ENCODE data around the gene DOCK2. TPM values are rescaled to one million over a fixed set of nuclear protein-coding genes. Genes with fewer than 3 reads are reported as not detected.
A peak's percentile ranks its signal among the peaks of the same experiment; 100 is the strongest.

DOCK2 gene
- total and polyA plus RNA-seq, 2 of the 8 experiments (the other 6 are each of a cell fraction or from before 2014, with no cell fraction given) = 3.9 to 5.7 TPM

- TF ChIP-seq BACH1 (IDR thresholded peaks at IDR 0.05; ENCODE audit: low read length) (no peak), SRF (IDR thresholded peaks at IDR 0.05; ENCODE audit: low read depth, low read length) (no peak), HDAC6 (IDR thresholded peaks at IDR 0.05; ENCODE audit: low read depth, low read length) (no peak), KDM1A (IDR thresholded peaks at IDR 0.05; ENCODE audit: borderline replicate concordance, low read length) (peak; percentile 66; the same call in 1 of the 2 replicates), CTCF (IDR thresholded peaks at IDR 0.05; ENCODE audit: control extremely low read depth in 1 of 3, insufficient read depth in 1 of 3, low read depth in 1 of 3, low read length in 3 of 3) (no peak), EP300 (IDR thresholded peaks at IDR 0.05; ENCODE audit: borderline replicate concordance in 1 of 2, low read depth in 2 of 2, low read length in 2 of 2) (no peak), BRCA1 (IDR thresholded peaks at IDR 0.05; ENCODE audit: low read depth, low read length) (no peak)
- Histone ChIP-seq H3K4me1 (replicated peaks in 1 of 4; ENCODE audit: control insufficient read depth in 3 of 4, insufficient read depth in 4 of 4, low read length in 3 of 4) (peaks cover under 1 to 10% (median 4%) of the 10 kb centered on the region in 4 experiments), H2BK5ac (ENCODE audit: low read depth, low read length) (no peak overlapping the region), H2BK12ac (ENCODE audit: low read depth, low read length) (peak overlapping the region; percentile 75; the same call in 1 of the 2 replicates), H3K36me3 (ENCODE audit: control insufficient read depth in 2 of 4, insufficient read depth in 4 of 4, low read length in 3 of 4) (no peaks in the 10 kb centered on the region), H4K20me1 (replicated peaks in 1 of 2; ENCODE audit: control insufficient read depth in 1 of 2, insufficient read depth in 2 of 2, low read length in 2 of 2) (no peaks in the 10 kb centered on the region), H3K4ac (replicated peaks; ENCODE audit: insufficient read length, low read depth, low read length) (no peak overlapping the region), H3K9me3 (ENCODE audit: insufficient read depth in 2 of 2, low read depth in 1 of 2, low read length in 1 of 2) (peaks cover 7 to 12% of the 10 kb centered on the region in 2 experiments; a peak in 2 of 4 replicates), H2BK15ac (ENCODE audit: low read length) (no peak overlapping the region), H3K27ac (ENCODE audit: low read depth, low read length) (no peak overlapping the region), H2AFZ (ENCODE audit: low read length) (peak overlapping the region; percentile 87), H3K23ac (ENCODE audit: insufficient read length) (no peak overlapping the region), H2BK120ac (replicated peaks; ENCODE audit: low read depth, low read length) (no peak overlapping the region), H4K91ac (replicated peaks; ENCODE audit: insufficient read length, low read length) (peak overlapping the region; percentile 61), H4K5ac (ENCODE audit: insufficient read length, low read depth, low read length) (no peak overlapping the region), H3K18ac (ENCODE audit: extremely low read depth, low read length) (no peak overlapping the region), H3K14ac (ENCODE audit: insufficient read length) (no peak overlapping the region), H3K9ac (replicated peaks in 1 of 4; ENCODE audit: extremely low read depth in 1 of 4, low read depth in 3 of 4, low read length in 3 of 4) (no peak overlapping the region), H3K79me2 (ENCODE audit: control insufficient read depth in 1 of 2, insufficient read depth in 2 of 2, low read length in 2 of 2) (no peaks in the 10 kb centered on the region), H2BK20ac (ENCODE audit: low read length) (no peak overlapping the region), H3K4me2 (ENCODE audit: insufficient read depth in 1 of 2, low read depth in 2 of 2, low read length in 2 of 2) (peak overlapping the region; percentile 68 to 80), H3K27me3 (replicated peaks in 1 of 4; ENCODE audit: control insufficient read depth in 3 of 4, extremely low read depth in 1 of 4, insufficient read depth in 3 of 4, low read length in 3 of 4) (peaks cover 0 to 17% (median 6%) of the 10 kb centered on the region in 4 experiments; a peak in 5 of 7 replicates), H3K56ac (replicated peaks; ENCODE audit: insufficient read length, low read depth, low read length) (no peak overlapping the region), H2AK5ac (ENCODE audit: low read depth, low read length) (no peak overlapping the region), H3K79me1 (ENCODE audit: low read depth, low read length) (no peaks in the 10 kb centered on the region), H3K23me2 (ENCODE audit: low read depth, low read length) (peaks cover 3% of the 10 kb centered on the region; the same call in 1 of the 2 replicates), H3K4me3 (ENCODE audit: extremely low read depth in 1 of 4, insufficient read depth in 2 of 4, low read depth in 3 of 4, low read length in 4 of 4) (peak overlapping the region; percentile 53 to 79 (median 64)), H4K8ac (ENCODE audit: extremely low read depth, insufficient read depth, low read length) (0 out of 2 replicates have a peak overlapping the region, but pooled peaks have one; percentile 8)
- FAIRE-seq = no peak
- POLR2A ChIA-PET (ENCODE audit: partially characterized antibody) = interaction anchor here (1.4 to 3.0 kb wide), 2 partner anchors 12 to 53 kb away, joined by 7 to 9 read pairs; partner anchors contain the start of gene SPDL1
- CTCF ChIA-PET (ENCODE audit: partially characterized antibody) = interaction anchor here (0.7 kb wide), 2 partner anchors 273 to 1076 kb away, joined by 3 to 4 read pairs; no protein-coding TSS in a partner anchor
- no peak for DNase-seq (ENCODE audit: low read depth in 1 of 2, low spot score in 2 of 2)
- WGBS, 2 experiments (ENCODE audit: extremely low coverage in 1 of 2, insufficient coverage in 1 of 2, insufficient read length in 1 of 2, insufficient replicate concordance in 2 of 2, low coverage in 1 of 2, low lambda C conversion rate in 2 of 2, missing lambda C conversion rate in 1 of 2) = 35% methylated on average over 23 of the region's 23 CpGs; no CpG with 5 or more reads in 1 of the 2 experiments
Measured at GRCh38 chr5:169636477-169637084, 494 bp upstream of the DOCK2 start.
